ENCODE data around the gene PHF2. TPM values are rescaled to one million over a fixed set of nuclear protein-coding genes. Genes with fewer than 3 reads are reported as not detected.

PHF2 gene
- total and polyA plus RNA-seq, 2 of the 4 experiments (the other 2 are of a cell fraction), result 5.9 to 9.5 TPM

DNA sequence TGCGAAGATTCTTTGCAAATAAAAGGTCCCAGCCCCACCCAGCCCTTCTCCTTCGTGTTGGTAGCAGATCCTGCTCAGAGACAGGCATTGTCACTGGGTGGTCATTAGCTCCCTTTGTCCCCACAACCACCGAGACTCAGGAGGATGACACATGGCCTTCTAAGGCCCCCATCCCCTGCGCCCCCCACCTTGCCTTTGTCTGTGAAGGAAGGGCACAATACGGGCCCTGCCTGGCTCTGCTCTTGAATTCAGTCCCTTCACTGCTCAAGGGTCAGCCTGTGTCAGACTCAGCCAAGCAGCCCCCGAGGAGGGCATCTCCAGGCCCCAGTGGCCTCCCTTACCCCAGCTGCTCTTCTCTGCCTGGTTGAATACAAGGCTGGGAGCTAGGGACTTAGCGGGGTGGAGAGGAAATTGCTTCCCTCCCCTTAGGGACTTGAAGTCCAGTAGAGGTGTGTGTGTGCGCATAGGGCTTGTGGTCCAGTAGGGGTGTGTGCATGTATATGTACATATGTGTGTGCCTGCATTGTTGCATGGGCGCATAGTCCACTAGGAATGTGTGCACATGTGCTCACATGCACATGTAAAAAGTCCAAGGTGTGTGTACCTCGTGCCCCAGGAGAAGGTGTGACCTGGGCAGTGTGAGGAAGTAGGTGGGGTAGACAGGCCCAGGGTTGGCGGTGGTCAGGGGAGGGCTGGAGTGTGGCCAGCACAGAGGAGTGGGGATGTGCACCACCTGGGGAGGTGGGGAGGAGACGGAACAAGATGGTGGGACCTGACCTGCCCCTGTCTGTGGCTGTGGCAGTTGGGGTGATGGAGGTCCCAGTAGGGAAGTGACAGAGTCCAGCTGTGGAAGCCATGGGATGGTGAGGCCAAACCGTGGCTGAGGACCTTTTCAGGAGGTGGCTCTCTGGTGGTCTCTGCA is 59.1 kb downstream of the PHF2 start:
- TF ChIP-seq FOS (IDR thresholded peaks at IDR 0.05; ENCODE audit: low read depth, low read length) (no peak), MXI1 (IDR thresholded peaks at IDR 0.05; ENCODE audit: borderline replicate concordance, low read depth, low read length) (no peak), BHLHE40 (IDR thresholded peaks at IDR 0.05; ENCODE audit: low read depth, low read length) (no peak), SMC3 (IDR thresholded peaks at IDR 0.05; ENCODE audit: low read depth, low read length) (no peak), MAFK (IDR thresholded peaks at IDR 0.05; ENCODE audit: low read depth, low read length) (no peak), RFX5 (IDR thresholded peaks at IDR 0.05; ENCODE audit: low read depth, low read length) (no peak)
- no peak overlapping the region for H3K4me2 ChIP-seq (ENCODE audit: low read depth, low read length)
- H3K56ac ChIP-seq (ENCODE audit: extremely low read depth, insufficient read depth, low read length), result no peak overlapping the region
- H3K9ac ChIP-seq (ENCODE audit: low read depth, low read length), result no peak overlapping the region
- no peak overlapping the region for H2BK120ac ChIP-seq (ENCODE audit: low read depth, low read length)
- H4K8ac ChIP-seq (ENCODE audit: low read depth in 2 of 2, low read length in 2 of 2), result no peak overlapping the region
- 97% methylated on average over 6 of the region's 13 CpGs; no CpG with 5 or more reads in 1 of the 2 experiments for WGBS, 2 experiments (ENCODE audit: extremely low coverage in 2 of 2, insufficient read length in 1 of 2)
- H2AK5ac ChIP-seq (ENCODE audit: low read depth, low read length), result no peak overlapping the region
- H3K4me1 ChIP-seq (ENCODE audit: control insufficient read depth, insufficient read depth, low read length), result no peaks in the 10 kb centered on the region
- ChIA-PET POLR2A (ENCODE audit: unreplicated experiment) (no interaction called here), CTCF (no interaction called here)
- no peak overlapping the region for H3K27ac ChIP-seq (ENCODE audit: insufficient read depth, low read length)
- H3K14ac ChIP-seq (replicated peaks; ENCODE audit: low read depth, low read length), result no peak overlapping the region
- no peak overlapping the region for H2BK20ac ChIP-seq (ENCODE audit: low read depth, low read length)
- no peak overlapping the region for H4K5ac ChIP-seq (ENCODE audit: low read depth, low read length)
- no peak overlapping the region for H4K91ac ChIP-seq (ENCODE audit: insufficient read depth, low read depth, low read length)
- H4K20me1 ChIP-seq (ENCODE audit: insufficient read depth, low read length), result no peaks in the 10 kb centered on the region; the same call in 1 of the 2 replicates
- DNase-seq (no peak), ATAC-seq (ENCODE audit: low read depth) (no peak)
- dilution Hi-C loops (cut with HindIII; ENCODE audit: low sequenced_read_pairs, unreplicated experiment), result no loop called here
- no peak overlapping the region for H3K4me3 ChIP-seq (ENCODE audit: insufficient read depth, low read depth, low read length)
- H3K27me3 ChIP-seq (ENCODE audit: control insufficient read depth, insufficient read depth, low read length), result no peaks in the 10 kb centered on the region
- H2AK9ac ChIP-seq (replicated peaks; ENCODE audit: low read depth, low read length, poor library complexity), result no peak overlapping the region
- peaks cover 2% of the 10 kb centered on the region; the same call in 1 of the 2 replicates for H3K9me3 ChIP-seq (ENCODE audit: control insufficient read depth, insufficient read depth, low read length)
- peaks cover 34% of the 10 kb centered on the region for H3K36me3 ChIP-seq (ENCODE audit: control insufficient read depth, insufficient read depth, low read length)
- no peaks in the 10 kb centered on the region for H3K9me1 ChIP-seq (ENCODE audit: insufficient read depth, low read length)
- H3K79me1 ChIP-seq (ENCODE audit: low read depth in 1 of 2, low read length in 2 of 2), result peaks cover 4% of the 10 kb centered on the region in 2 experiments; a peak in 1 of 4 replicates
- no peak overlapping the region for H2BK15ac ChIP-seq (ENCODE audit: low read depth, low read length)
- H3K23ac ChIP-seq (ENCODE audit: low read depth, low read length), result no peak overlapping the region
- in situ Hi-C loops (cut with MboI; ENCODE audit: low sequenced_read_pairs), result no loop called here
- no peak overlapping the region for H3K18ac ChIP-seq (ENCODE audit: low read depth, low read length)
- no peak overlapping the region for H3K4ac ChIP-seq (ENCODE audit: low read depth, low read length)
- no TSS peak for BruUV-seq (replicated peaks)
- intact Hi-C loops (cut with micrococcal nuclease), result no loop called here
- H2AFZ ChIP-seq (replicated peaks; ENCODE audit: low read length, poor library complexity), result no peak overlapping the region
- H2BK5ac ChIP-seq (ENCODE audit: low read depth, low read length, poor library complexity, severe bottlenecking), result no peak overlapping the region
